HepG2 (cell line): ENCODE measurements around the gene SCAANT1. TPM values are rescaled to one million over a fixed set of nuclear protein-coding genes. Genes with fewer than 3 reads are reported as not detected.

Source experiments
- DDIT3 ChIP-seq: sonication (generic); formaldehyde crosslinking; IDR thresholded peaks from 2 replicates; pipeline ENCODE4 v1.4.0; 2020; ENCODE audit warnings: mild to moderate bottlenecking, missing genetic modification reagents
- DPF2 ChIP-seq: sonication (generic); formaldehyde crosslinking; IDR thresholded peaks from 2 replicates; pipeline ENCODE4 v1.4.0; 2020; ENCODE audit warnings: mild to moderate bottlenecking, low read depth, missing genetic modification reagents, borderline replicate concordance
- GABPA ChIP-seq, 2 experiments: IDR thresholded peaks; 2 replicates each; pipeline ENCODE4 v1.6.1; 2011 to 2016; ENCODE audit warnings: low read depth in 2 of 2, low read length in 1 of 2, missing biosample characterization in 1 of 2, missing genetic modification characterization in 1 of 2
- KAT7 ChIP-seq: IDR thresholded peaks from 2 replicates; pipeline ENCODE4 v1.6.1; 2018; ENCODE audit warnings: borderline replicate concordance, missing compliant biosample characterization
- KIAA2018 ChIP-seq: sonication (generic); formaldehyde crosslinking; IDR thresholded peaks from 2 replicates; pipeline ENCODE4 v1.5.0; 2020; ENCODE audit warnings: mild to moderate bottlenecking, missing genetic modification reagents, borderline replicate concordance
- MAFG ChIP-seq: sonication (generic); formaldehyde crosslinking; IDR thresholded peaks from 2 replicates; pipeline ENCODE4 v1.5.1; 2020; ENCODE audit warnings: mild to moderate bottlenecking, missing genetic modification reagents
- MED8 ChIP-seq: sonication (generic); formaldehyde crosslinking; IDR thresholded peaks from 2 replicates; pipeline ENCODE4 v1.8.1; 2023; ENCODE audit warnings: mild to moderate bottlenecking, missing genetic modification reagents; ENCODE audit not compliant: insufficient replicate concordance
- PAX8 ChIP-seq: sonication (generic); formaldehyde crosslinking; IDR thresholded peaks from 2 replicates; pipeline ENCODE4 v1.8.0; 2022; ENCODE audit warnings: mild to moderate bottlenecking, missing genetic modification reagents, borderline replicate concordance
- PITX1 ChIP-seq: sonication (generic); formaldehyde crosslinking; IDR thresholded peaks from 2 replicates; pipeline ENCODE4 v1.5.1; 2020; ENCODE audit warnings: mild to moderate bottlenecking, missing genetic modification reagents
- SKI ChIP-seq: fragments of 450-650 bp; IDR thresholded peaks from one replicate; pipeline ENCODE4 v1.6.1; 2018; ENCODE audit warnings: mild to moderate bottlenecking; ENCODE audit not compliant: partially characterized antibody
- THAP7 ChIP-seq: sonication (generic); formaldehyde crosslinking; IDR thresholded peaks from 2 replicates; pipeline ENCODE4 v1.8.1; 2023; ENCODE audit warnings: mild to moderate bottlenecking, missing genetic modification reagents
- ZNF180 ChIP-seq: sonication (generic); formaldehyde crosslinking; IDR thresholded peaks from 2 replicates; pipeline ENCODE4 v1.4.0; 2020; ENCODE audit warnings: low read depth, missing genetic modification reagents, borderline replicate concordance
- ZNF704 ChIP-seq: sonication (generic); formaldehyde crosslinking; IDR thresholded peaks from 2 replicates; pipeline ENCODE4 v1.8.1; 2023; ENCODE audit warnings: mild to moderate bottlenecking, inconsistent platforms, moderate library complexity, missing genetic modification reagents, borderline replicate concordance
- polyA plus RNA-seq, 8 experiments: library from polyadenylated mRNA; depleted of rRNA in 3 of 8; stranded (reverse) in 7 of 8; unstranded in 1 of 8; fragments of >200 nt; fragmentation: Illumina TruSeq in 4 of 8; extraction: Trizol in 4 of 8; gene quantifications; 2 replicates each; pipeline versions ENCODE4 v1.2.1 to v1.2.3, GENCODE V29; 2011 to 2016; ENCODE audit warnings: low read depth in 4 of 8, missing spikeins in 1 of 8, mixed read lengths in 1 of 8; ENCODE audit not compliant: insufficient read depth in 1 of 8
- total RNA-seq, 5 experiments: library from RNA; depleted of rRNA; stranded (reverse); fragments of >200 nt; fragmentation: Illumina TruSeq; extraction: Trizol; gene quantifications; 2 replicates each; pipeline ENCODE4 v1.2.3, GENCODE V29; 2016; ENCODE audit warnings: low read depth in 1 of 5

SCAANT1 gene
- total and polyA plus RNA-seq, 2 of the 13 experiments (the other 11 are each of a cell fraction or from before 2014, with no cell fraction given) = not detected

GRCh38 chr3:63911873-63912767 lies at the start of gene SCAANT1 (continued):
- TF ChIP-seq ZNF704 (CRISPR knock-in tag) (no peak), DDIT3 (CRISPR knock-in tag) (no peak), KAT7 (CRISPR knock-in tag) (no peak; the same call in none of the 2 replicates), GABPA (IDR thresholded peaks at IDR 0.05; ENCODE audit: low read depth, low read length) (peak; percentile 47), GABPA (CRISPR knock-in tag; IDR thresholded peaks at IDR 0.05; ENCODE audit: low read depth) (peak; percentile 62), ZNF180 (no peak), PITX1 (CRISPR knock-in tag) (no peak), KIAA2018 (CRISPR knock-in tag) (no peak), SKI (peak; percentile 45), MED8 (CRISPR knock-in tag) (no peak), THAP7 (CRISPR knock-in tag) (no peak), PAX8 (no peak), MAFG (CRISPR knock-in tag) (no peak), DPF2 (CRISPR knock-in tag) (no peak)
